Astrocyte of the cerebellum (primary cell): ENCODE measurements around the gene ATP5ME.

Source experiments
- DNase-seq: peaks from one replicate; pipeline ENCODE4 v3.0.0-alpha.2; 2011; ENCODE audit warnings: low read depth
- H3K4me3 ChIP-seq: 2 replicates; pipeline ENCODE4 v1.5.1; 2011; ENCODE audit warnings: mild to moderate bottlenecking, low read depth, low read length, moderate library complexity
- in situ Hi-C: cut with HindIII; loops from 2 replicates; pipeline ENCODE4 v1.10.0; 2017; ENCODE audit warnings: low sequenced_read_pairs
- TF ChIP-seq, protein P1 (sequence below): IDR thresholded peaks from 2 replicates; pipeline ENCODE4 v1.5.1; 2012; ENCODE audit warnings: low read length, low read depth, moderate library complexity, mild to moderate bottlenecking; ENCODE audit errors: missing control alignments

ATP5ME gene

DNA sequence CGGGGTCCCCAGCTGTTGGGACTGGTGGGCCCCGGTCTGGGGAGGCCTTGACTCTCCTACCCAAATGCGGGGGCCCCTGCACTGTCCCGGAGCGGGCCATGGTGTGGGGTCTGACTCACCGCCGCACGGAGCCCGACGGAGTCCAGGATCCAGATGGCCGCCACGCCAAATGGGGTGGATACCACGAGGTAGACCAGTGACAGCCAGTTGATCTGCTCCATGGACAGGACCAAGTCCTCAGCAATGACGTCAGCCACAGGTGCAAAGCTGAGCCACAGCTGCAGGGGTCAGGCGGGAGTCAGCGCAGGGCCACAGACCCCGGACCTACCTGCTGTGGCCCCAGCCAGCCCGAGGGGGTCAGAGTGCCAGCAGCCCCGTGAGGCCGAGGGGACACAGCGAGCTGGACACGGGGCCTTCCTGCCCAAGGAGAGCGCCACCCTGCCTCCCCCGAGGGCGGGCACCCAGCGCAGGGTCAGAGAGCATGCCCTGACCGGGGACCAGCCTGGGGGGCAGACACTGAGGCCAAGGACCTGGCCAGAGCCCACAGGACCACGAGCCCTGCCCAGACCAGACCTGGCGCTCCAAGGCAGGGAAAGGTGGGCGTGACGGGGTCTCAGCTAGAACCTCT, 12.5 kb upstream of the ATP5ME start:
- no peak overlapping the region for H3K4me3 ChIP-seq
- TF ChIP-seq, protein P1, sequence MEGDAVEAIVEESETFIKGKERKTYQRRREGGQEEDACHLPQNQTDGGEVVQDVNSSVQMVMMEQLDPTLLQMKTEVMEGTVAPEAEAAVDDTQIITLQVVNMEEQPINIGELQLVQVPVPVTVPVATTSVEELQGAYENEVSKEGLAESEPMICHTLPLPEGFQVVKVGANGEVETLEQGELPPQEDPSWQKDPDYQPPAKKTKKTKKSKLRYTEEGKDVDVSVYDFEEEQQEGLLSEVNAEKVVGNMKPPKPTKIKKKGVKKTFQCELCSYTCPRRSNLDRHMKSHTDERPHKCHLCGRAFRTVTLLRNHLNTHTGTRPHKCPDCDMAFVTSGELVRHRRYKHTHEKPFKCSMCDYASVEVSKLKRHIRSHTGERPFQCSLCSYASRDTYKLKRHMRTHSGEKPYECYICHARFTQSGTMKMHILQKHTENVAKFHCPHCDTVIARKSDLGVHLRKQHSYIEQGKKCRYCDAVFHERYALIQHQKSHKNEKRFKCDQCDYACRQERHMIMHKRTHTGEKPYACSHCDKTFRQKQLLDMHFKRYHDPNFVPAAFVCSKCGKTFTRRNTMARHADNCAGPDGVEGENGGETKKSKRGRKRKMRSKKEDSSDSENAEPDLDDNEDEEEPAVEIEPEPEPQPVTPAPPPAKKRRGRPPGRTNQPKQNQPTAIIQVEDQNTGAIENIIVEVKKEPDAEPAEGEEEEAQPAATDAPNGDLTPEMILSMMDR: no peak
- in situ Hi-C loops: no loop called here
- DNase-seq: no peak

- no peak for DNase-seq
- TF ChIP-seq, protein P1: no peak
- no peak overlapping the region for H3K4me3 ChIP-seq
- in situ Hi-C loops: no loop called here
Observed at GRCh38 chr4:685679-686412, 11.8 kb upstream of the ATP5ME start.

DNA sequence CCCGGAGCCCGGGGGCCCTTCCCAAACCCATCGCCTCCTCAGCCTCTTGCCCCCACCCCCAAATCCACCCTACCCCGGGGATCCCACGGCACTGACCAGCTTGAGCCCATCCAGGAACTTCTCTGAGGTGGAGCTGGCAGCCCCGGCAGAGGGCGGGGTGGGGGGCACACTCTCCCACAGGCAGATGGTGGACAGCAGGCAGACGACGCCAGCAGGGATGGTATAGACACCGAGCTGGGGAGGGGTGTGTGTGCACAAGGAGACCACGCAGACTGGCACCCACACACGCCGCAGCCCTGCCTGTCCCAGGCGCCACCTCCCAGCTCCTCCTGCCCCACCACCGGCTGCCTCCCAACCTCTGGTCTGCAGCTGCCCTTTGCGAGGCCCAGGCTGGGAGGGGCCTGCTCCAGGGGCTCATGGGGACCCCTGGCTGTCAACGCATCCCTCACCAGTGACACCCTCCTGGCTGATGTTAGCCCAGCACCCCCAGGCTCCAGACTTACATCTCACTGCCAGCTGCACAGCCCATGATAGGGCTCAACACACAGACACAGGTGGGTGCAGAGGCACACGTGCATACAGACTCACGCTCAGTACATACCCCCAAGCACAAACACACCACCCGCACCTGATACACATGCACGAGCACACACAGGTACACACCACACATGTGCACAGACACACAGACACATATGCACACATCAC, 10.7 kb upstream of the ATP5ME start:
- no peak for DNase-seq
- TF ChIP-seq, protein P1: no peak
- no peak overlapping the region for H3K4me3 ChIP-seq
- in situ Hi-C loops: no loop called here

DNA sequence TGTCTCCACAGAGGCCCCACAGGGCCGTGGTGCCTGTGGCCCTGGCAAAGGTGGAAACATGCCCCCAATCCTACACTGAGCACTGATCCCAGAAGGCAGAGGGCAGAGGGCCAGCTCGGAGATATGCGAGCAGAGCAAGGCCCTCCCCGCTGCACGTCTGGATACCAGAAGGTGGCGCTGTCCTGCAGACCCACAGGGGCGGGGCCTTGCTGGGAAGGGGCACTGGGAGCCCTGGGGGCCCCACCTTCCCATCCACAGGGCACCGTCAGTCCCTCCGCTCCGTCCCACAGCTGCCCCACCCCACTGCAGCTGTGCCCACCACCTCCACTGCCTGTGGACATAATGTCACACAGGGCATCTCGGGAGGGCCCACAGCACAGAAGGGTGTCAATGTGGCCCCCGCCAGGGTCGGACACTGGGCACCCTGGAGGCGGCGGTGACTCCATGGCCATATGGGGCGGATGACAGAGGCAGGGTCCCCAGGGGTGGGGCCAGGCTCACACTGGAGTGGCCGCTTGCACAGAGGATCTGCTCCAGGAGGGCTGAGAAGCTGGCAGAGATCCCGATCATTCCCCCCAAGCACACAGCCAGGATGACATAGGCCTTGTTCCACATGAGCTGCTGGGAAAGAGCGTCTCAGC, 10.0 kb upstream of the ATP5ME start:
- H3K4me3 ChIP-seq: no peak overlapping the region
- DNase-seq: no peak
- in situ Hi-C loops: no loop called here
- TF ChIP-seq, protein P1: peak; percentile 74

DNA sequence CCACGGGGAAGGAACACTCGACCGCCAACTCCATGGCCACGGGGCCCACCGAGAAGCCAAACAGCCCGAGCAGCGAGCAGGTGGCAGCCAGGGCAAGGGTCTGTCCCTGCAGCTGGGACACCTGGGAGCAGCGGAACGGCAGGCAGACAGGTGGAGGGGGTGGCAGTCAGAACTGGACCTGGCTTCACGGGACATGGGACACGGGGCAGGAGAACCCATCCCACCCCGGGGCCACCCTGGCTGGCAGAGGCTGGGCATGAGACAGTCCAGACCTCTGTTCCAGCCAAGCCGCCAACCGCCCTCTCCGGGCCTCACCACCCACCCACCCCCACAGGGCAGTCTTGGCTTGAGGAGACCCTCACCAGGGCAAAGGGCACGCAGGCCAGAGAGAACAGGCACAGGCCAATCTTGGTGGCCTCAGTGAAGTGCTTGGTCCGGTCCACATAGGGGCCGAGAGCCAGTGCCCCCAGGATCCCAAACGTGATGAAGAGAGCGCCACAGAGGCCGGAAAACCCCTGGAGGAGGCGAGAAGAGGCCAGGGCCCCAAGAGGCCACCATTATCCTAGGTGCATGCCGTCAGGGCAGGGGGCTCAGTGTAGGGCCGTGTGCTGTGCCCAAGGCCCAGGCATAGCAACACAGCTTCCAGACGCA, 9.3 kb upstream of the ATP5ME start:
- H3K4me3 ChIP-seq: no peak overlapping the region
- in situ Hi-C loops: no loop called here
- no peak for DNase-seq
- TF ChIP-seq, protein P1: no peak
